DMS153 (cell line): ENCODE measurements around the gene AUNIP.

Source experiments
- DNase-seq: peaks from one replicate; lab custom pipeline; 2025; lab: John Stamatoyannopoulos, UW

Gene AUNIP

GRCh38 chr1:25794325-25794724, 64.9 kb downstream of the AUNIP start:
- no peak for DNase-seq

DNA sequence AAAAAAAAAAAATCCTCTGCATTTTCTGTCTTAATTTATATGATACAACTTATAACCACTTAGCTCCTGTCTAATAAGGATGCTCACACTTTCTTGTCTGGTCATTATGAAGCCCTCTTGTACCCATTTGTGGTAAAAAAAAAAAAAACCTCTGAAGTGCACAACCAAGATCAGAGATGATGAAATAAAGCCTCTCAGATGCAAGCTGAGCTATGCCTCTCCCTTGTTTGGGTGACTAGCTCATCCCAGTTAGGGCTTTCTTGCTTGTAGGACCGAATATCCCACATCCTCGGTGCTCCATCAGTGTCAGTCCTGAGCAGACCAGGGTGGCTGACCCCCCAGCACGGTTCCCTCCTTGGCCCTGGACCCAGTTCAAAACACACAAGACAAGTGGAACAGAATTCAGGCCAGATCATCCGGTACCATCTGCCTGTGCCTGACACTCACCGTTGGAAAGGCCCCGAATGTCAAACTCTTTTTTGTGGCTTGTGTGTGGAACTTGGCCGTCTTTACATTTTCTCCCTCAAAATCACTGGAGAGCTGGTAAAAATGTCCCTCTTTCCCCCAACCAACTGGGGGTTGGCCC, 65.6 kb downstream of the AUNIP start:
- DNase-seq = no peak

GRCh38 chr1:25792115-25792514, 67.1 kb downstream of the AUNIP start:
- no peak for DNase-seq

- no peak for DNase-seq
Measured at GRCh38 chr1:25790472-25790871, 68.8 kb downstream of the AUNIP start.

DNA sequence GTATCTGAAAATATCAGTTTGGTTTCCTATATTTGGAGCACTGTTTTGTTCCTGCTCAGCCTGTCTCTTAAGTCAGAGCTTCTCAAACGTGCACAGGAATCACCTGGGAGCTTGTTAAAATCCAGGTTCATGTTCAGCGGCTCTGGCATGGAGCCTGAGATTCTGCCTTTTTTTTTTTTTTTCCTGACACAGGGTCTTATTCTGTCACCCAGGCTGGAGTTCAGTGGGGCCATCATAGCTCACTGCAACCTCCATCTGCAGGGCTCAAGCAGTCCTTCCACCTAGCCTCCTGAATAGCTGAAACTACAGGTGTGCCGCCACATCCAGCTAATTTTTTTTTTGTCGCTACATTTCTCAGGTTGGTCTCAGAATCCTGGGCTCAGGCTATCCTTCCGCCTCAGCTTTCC, 71.5 kb downstream of the AUNIP start:
- DNase-seq = no peak

DNA sequence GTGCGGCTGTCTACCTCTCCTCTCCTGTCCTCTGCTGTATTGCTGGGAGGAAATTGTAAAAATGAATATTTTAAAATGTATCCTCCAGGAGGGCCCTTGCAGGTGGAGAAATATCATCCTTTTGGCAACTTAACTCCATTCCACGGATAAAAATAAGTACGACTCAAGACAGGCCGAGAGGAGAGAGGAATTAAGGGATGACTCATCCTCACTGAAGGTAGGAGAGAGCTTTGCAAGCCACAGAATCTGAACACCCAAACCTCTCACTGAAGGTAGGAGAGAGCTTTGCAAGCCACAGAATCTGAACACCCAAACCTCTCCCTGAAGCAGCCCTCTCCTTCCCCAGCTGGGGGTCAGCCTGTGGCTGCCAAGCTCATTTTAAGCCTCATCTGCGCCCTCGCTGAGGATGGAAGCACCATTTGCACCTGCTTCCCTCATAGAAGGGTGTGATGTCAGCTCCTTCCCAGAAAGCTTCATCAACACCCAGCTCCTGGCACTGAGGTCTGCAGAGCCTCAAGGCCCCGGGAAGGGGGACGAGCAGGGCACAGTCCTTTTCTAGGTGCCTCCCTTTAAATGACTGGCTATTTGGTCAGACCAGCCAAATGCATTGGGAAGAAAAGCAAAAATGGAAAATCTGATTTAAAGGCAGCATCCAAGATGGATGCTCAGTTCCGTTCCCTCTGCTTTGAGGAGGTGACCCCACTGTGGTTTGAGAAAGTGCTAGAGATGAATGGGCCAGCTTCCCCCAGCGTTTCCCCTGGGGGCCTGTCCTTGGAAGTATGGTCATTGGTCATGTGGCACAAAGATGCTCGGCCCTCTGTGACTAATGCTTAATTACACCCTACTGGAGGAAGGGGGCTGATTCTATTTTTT, 72.1 kb downstream of the AUNIP start:
- DNase-seq = no peak

- DNase-seq = no peak
Measured at GRCh38 chr1:25785333-25786067, 73.8 kb downstream of the AUNIP start.

GRCh38 chr1:25784575-25785051, 74.6 kb downstream of the AUNIP start:
- no peak for DNase-seq
